Inflammatory macrophage treated with lipopolysaccharide for 4 hours (primary cell): ENCODE measurements around the gene SLIT2.

Experiments
- DNase-seq: peaks from one replicate; pipeline ENCODE4 v3.0.0-alpha.2; 2020

SLIT2 gene

GRCh38 chr4:20251796-20252655 is at the start of gene SLIT2:
TSS of gene SLIT2 (plus strand) at chr4:20251905. CDS start at chr4:20253816, 1,911 bp downstream.
- DNase-seq, result peak; percentile 3

DNA sequence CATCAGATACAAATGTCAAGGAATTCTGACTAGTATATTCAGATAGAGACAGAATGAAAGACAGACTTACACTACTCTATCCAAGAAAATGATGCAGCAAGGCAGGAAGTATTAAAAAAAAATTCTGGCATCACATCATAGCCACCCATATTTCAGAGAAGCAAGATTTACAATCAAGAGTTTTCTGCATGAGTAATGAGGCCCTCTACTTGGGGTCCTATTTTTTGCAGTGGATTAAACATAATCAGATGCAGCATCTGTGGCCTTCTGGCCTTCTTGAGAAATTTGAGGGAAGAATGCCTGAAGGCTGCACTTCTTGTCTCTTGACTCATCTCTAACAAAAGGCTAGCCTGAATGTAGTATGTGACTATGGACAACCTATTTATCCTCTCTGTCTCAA is 48.2 kb upstream of the SLIT2 start:
- DNase-seq, result no peak

GRCh38 chr4:20217521-20217920 is 34.2 kb upstream of the SLIT2 start:
- DNase-seq, result no peak

GRCh38 chr4:20217951-20218350 is 33.8 kb upstream of the SLIT2 start:
- no peak for DNase-seq

DNA sequence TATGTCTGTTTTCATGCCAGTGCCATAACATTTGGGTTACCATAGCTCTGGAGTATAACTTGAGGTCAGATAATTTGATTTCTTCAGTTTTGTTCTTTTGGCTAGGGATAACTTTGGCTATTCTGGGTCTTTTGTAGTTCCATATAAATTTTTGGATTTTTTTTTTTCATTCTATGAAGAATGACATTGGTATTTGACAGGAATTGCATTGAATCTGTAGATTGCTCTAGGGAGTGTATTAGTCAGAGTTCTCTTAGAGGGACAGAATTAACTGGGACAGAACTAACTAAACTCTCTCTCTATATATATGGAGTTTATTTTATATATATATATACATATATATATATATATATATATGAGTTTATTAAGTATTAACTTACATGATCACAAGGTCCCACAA is 32.2 kb upstream of the SLIT2 start:
- DNase-seq, result no peak

- DNase-seq, result no peak
These were observed 13.7 kb upstream of the SLIT2 start for GRCh38 chr4:20237894-20238537.

DNA sequence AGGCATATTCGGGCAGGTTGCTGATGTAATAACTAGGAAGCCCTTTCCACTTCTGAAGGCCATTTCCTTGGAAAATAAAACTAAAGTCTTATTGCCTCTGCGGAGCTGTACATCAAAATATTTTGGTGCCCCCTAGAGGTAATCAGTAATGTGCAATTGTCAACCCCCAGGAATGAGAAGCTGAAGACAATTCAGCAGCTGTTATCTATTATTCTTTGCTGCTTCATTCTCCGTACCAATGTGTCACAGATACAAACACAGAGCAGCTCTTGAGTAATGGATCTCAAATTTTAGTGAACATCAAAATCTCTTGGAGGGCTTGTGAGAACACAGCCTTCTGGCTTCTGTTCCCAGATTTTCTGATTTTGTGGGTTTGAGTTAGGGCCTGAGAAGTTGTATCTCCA is 3.5 kb upstream of the SLIT2 start:
- DNase-seq, result peak; percentile 46

GRCh38 chr4:20249333-20249732 is 2.4 kb upstream of the SLIT2 start:
- peak; percentile 13 for DNase-seq

- DNase-seq, result no peak
These were observed 492 bp upstream of the SLIT2 start for GRCh38 chr4:20251031-20251795.

DNA sequence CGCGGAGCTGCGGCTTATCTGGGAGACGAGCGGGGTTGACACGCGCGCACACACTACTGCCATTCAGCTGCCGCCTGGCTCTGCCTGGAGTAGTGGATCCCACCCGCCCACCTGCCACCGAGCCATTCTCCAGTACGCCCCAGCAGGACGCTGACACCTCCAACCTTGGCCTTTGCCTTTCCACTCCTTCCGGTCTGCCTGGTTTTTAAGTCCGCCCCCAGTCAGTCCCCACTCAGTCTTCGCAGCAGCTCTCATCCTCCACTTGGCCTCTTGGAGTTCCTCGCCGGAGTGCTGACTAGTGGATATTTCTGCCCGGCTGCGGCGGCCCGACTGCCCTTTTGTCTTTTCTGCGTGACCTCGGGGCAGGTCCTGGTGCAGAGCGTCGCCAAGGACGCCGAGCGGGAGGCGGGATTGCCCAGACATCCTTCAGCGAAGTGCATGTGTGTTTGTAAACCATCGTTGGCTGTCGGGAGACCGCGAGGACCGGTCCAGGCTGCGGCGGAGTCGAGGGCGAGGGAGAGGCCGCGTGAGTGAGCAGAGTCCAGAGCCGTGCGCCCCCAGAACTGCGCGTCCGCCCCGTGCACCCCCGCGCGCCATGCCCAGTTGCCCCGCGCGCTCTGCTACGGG is 1.1 kb downstream of the SLIT2 start:
- DNase-seq, result no peak

DNA sequence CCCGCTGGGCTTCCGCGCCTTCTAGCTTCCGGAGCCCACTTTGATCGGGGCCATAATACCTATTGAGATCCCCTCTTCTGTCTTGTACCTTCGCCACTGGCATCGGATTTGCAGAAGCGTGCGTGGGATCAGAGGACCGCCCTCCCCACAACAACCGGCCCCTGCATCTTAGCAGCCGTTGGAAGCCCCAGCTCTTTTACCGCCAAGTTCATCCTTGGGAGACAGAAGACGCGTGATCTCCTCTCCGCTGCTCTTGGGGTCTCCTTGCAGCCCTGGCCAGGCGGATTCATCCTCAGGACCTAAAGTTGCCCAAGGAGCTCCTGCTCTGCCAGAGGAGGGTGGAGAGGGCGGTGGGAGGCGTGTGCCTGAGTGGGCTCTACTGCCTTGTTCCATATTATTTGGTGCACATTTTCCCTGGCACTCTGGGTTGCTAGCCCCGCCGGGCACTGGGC is 1.6 kb downstream of the SLIT2 start:
- no peak for DNase-seq

DNA sequence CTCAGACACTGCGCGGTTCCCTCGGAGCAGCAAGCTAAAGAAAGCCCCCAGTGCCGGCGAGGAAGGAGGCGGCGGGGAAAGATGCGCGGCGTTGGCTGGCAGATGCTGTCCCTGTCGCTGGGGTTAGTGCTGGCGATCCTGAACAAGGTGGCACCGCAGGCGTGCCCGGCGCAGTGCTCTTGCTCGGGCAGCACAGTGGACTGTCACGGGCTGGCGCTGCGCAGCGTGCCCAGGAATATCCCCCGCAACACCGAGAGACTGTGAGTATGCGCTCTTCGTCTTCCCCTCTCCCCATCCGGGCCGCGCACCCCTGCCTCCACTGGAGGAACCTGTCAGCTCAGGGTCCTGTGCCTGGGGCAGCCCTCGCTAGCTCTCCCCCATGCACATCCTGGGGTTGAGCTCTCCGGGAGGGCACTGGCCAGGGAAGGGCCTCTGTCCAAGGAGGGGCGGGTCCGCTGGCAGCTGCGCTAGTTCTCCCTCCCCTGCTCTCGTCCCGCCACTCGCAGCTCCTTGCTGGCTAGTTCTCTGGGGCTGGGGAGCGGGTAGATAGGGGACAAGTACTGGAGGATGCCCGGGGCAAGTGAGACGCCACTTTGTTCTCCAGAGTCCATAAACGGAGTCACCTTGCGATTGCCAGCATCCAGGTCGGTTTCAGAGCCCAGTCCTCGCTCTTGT is 2.2 kb downstream of the SLIT2 start:
- DNase-seq, result no peak

DNA sequence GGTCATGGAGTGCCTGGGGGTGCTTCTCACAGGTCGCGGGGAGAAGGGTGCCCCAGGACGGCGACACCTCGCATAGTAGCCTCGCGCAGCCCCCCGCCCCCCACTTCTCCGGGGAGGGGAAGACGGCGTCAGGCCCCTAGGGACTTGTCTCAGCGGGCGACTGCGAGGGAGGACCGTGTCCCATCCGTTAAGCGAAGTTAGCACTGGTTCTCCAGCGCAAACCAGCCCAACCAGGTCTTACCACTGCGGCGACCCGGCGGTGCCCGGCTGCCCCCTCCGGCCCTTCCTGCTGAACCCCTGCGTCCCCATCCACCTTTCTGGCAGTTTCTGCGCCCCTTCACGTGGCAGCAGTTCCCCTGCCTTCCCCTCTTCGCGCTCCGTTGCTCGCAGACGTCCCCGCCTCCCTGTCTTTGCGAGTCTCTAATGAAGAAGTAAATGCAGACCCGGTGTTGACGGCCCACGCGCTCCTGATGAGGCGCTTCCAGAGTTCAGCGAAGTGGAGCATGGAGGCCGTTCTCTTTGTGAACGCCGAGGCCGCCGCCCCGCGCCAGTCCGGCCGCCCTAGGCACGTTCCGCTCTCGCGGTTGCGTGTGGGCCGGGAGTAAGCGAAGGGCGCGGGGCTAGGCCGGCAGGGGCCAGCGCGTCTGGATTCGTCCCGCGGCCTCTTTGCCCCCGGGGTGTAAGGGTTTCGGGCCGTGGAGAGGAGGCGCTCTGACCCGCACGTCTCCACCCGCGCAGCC is 3.0 kb downstream of the SLIT2 start:
- no peak for DNase-seq

- no peak for DNase-seq
These were observed 3.5 kb downstream of the SLIT2 start for GRCh38 chr4:20255251-20255586.

DNA sequence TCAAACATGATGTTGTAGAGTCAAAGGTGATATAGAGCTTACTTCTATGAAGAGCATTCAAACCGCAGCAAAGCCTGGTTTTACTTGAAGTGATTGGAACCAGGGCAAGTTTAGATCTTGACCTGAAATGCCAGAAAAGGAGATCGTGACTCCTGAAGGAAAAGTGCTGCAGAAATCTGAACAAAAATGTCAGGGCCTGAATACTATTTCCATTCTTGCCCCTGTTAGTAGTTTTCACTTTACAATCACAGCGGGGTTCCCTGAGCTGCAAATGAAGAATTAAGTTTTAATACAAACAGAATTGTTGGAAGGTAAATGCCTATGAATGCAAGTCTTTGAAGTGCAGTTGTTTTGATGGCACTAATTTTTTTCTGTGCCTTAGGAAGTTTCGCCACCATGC is 4.1 kb downstream of the SLIT2 start:
- DNase-seq, result no peak

DNA sequence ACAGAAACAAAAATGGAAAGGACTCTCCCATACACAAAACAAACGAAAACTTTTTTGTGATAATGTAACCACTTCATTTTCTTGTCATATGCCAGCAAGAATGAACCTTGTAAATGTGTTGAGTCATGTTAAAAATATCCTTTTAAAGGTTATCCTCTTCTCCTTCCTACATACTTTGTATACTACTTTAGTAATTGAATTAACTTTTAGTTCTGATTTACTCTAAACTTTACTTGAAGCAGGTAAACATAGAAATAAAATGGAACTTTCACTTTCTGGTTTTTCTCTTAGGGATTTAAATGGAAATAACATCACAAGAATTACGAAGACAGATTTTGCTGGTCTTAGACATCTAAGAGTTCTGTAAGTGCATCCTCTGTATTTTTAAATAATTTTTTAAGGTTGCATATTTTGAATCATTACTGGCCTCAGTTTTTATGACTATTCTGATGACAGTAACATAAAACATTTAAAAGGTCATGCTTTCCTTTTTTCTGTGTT is 4.7 kb downstream of the SLIT2 start:
- DNase-seq, result no peak

DNA sequence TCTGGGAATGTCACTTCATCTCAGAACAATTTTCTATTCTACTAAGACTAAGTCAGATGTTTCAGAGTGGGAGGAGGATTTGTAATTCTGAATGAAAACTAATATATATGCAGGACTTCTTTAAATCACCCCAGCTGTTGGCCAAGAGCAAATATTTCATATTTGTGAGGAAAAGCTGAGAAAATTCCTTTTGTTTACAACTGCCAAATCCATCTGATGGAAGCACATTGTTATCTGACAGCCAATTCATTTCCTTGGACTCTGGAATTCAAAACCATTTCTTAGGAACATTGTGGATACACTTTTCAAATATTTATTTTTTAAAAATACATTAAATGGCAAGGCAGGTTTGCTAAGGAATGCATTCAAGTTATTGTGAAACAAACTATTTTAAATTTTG is 8.0 kb downstream of the SLIT2 start:
- no peak for DNase-seq

- DNase-seq, result no peak
These were observed 9.1 kb downstream of the SLIT2 start for GRCh38 chr4:20260821-20261220.

- no peak for DNase-seq
These were observed 10.5 kb downstream of the SLIT2 start for GRCh38 chr4:20262221-20262620.

DNA sequence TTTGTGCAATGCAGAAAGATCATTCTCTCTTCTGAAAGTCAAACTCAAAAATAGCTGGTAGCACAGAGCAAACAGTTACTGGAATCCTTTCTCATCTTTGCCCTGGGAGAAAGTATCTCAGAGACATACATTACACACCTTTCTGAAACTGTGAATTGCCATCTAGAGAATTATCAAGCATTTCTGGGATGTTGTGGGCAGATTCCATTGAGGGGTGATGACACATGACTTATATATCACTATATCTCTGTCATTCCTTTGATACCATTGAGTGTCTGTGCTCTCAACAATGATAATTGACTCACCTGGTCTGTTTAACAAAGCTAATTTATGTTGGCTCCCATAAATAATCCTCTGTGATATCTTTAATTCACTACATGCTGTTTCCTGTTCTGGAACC is 13.0 kb downstream of the SLIT2 start:
- no peak for DNase-seq

DNA sequence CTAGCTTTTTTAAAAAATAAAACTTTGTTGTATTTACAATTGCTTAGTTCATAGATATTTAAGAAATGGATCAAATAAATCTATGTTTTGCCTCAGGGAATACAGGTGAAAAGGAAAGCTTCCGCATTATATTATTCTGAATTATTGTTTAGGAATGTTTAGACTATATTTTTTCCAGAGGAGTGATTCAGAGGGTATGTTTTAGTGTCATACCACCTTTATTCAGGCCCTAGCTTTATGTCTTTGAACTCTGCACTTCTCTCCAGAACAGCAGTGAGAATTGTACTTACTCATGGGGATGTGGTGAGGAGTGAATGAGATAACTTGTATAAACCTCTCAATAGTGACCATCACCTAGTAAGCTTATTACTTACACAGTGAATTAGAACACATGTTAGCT is 14.0 kb downstream of the SLIT2 start:
- DNase-seq, result no peak
